Mucosa of descending colon (tissue), 3 donors: ENCODE data around the gene EPHA6. TPM values are rescaled to one million over a fixed set of nuclear protein-coding genes. Genes with fewer than 3 reads are reported as not detected.

Experiments
- ATAC-seq: fragments of 200-7000 bp; cut with Tn5 transposase; one replicate; pipeline ENCODE4 v1.9.1; 2020; ENCODE audit warnings: mild to moderate bottlenecking, moderate library complexity
- DNase-seq, 3 donors: peaks; one replicate each; pipeline ENCODE4 v3.0.0-alpha.2; 2020
- H3K36me3 ChIP-seq: fragments of 200-600 bp; one replicate; pipeline ENCODE4 v1.8.0; 2021; ENCODE audit warnings: low read depth, mild to moderate bottlenecking
- H3K4me1 ChIP-seq: fragments of 200-600 bp; one replicate; pipeline ENCODE4 v1.8.0; 2021; ENCODE audit warnings: low read depth, mild to moderate bottlenecking
- H3K4me3 ChIP-seq: fragments of 200-600 bp; one replicate; pipeline ENCODE4 v1.8.0; 2021; ENCODE audit warnings: mild to moderate bottlenecking
- H3K9me3 ChIP-seq: fragments of 200-600 bp; one replicate; pipeline ENCODE4 v1.8.0; 2021; ENCODE audit warnings: mild to moderate bottlenecking
- CTCF ChIP-seq: fragments of 200-600 bp; IDR thresholded peaks from one replicate; pipeline ENCODE4 v1.8.0; 2022; ENCODE audit warnings: antibody characterized with exemption, mild to moderate bottlenecking
- intact Hi-C, 2 donors: fragments of 100-400 bp; cut with DNase I in 1 of 2; cut with micrococcal nuclease in 1 of 2; formaldehyde crosslinking; loops; one replicate each; pipeline versions ENCODE4 v1.11.0 to v1.11.1; 2022; cut with DNase I, micrococcal nuclease
- total RNA-seq, 3 donors: library from RNA; stranded (reverse); fragmentation: NEBNext Ultra II Directional in 2 of 3; extraction: Animal tissue kit (Norgen Biotek cat#: 25700) in 2 of 3; gene quantifications; one replicate each; pipeline versions ENCODE4 v1.2.1 to v1.2.4, GENCODE V29; 2021 to 2023
- donor health status: DM: no; HTN: no; CAD: no; lungs with moderate emphysema.
- donor health status: DM: no; HTN: no; CAD: no.
- donor health status: DM: no; HTN: yes; CAD: no.

The EPHA6 gene
- total RNA-seq, 3 donors from 2014 or later = 0.55 to 24.8 (median 1.5) TPM

GRCh38 chr3:97793420-97794019, 979.1 kb downstream of the EPHA6 start:
- H3K36me3 ChIP-seq = no peaks in the 10 kb centered on the region
- no peak for TF ChIP-seq CTCF
- H3K4me3 ChIP-seq = no peak overlapping the region
- DNase-seq = peak in 1 of 3 donors; percentile 51
- H3K9me3 ChIP-seq = no peaks in the 10 kb centered on the region
- ATAC-seq = peak; percentile 56
- peaks cover 3% of the 10 kb centered on the region for H3K4me1 ChIP-seq
- intact Hi-C loops = loop anchor here (2.0 to 5.0 kb wide), 2 partner anchors 229 kb away; no protein-coding TSS in a partner anchor

- TF ChIP-seq CTCF = no peak
- intact Hi-C loops = no loop called here
- Histone ChIP-seq H3K9me3 (no peaks in the 10 kb centered on the region), H3K36me3 (no peaks in the 10 kb centered on the region), H3K4me3 (no peak overlapping the region), H3K4me1 (peaks cover 3% of the 10 kb centered on the region)
- no peak for DNase-seq
- ATAC-seq = no peak
Measured at GRCh38 chr3:97795951-97796350, 981.6 kb downstream of the EPHA6 start.
